DND-41 (cell line): Measurements from ENCODE around the gene SFTA2.

Experiments used
- EZH2 ChIP-seq: IDR thresholded peaks from 3 replicates; pipeline ENCODE4 v1.6.1; 2012; ENCODE audit warnings: borderline replicate concordance, low read depth, mild to moderate bottlenecking, moderate library complexity, low read length, inconsistent platforms; ENCODE audit not compliant: severe bottlenecking
- TF ChIP-seq, protein P1 (sequence below): IDR thresholded peaks from 2 replicates; pipeline ENCODE4 v1.5.1; 2012; ENCODE audit warnings: borderline replicate concordance, low read length, moderate library complexity, mild to moderate bottlenecking; ENCODE audit not compliant: poor library complexity, severe bottlenecking; ENCODE audit errors: extremely low read depth

DNA sequence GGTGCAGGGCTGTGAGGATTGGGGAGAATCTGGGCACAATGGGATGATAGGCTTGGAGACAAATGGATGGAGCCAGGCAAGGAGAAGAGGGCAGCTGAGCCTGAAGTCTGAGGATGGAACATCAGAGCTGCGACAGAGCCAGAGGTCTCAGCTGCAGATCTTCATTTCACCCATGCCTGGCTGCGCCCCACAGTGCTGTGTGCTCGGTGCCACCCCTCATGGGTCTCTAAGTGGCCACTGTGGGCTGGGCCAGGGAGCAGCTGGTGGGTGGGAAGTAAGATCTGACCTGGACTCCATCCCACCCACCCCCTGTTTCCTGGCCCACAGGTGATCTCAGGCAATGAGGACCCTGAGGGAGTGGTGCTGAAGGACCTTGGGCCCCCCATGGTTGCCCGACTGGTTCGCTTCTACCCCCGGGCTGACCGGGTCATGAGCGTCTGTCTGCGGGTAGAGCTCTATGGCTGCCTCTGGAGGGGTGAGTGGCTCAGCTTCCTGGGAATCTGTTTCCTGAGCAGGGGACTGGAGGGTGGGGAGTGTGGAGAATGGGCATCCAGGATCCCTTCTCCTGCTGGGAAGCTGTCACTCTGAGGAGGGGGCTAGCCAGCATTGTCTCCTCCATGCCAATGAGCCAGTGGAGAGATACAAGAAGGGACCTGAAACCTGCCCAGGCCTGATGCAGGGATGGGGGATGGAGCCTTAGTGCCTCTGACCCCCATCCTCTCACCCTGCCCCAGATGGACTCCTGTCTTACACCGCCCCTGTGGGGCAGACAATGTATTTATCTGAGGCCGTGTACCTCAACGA, 41.1 kb downstream of the SFTA2 start:
- TF ChIP-seq EZH2, result no peak
- TF ChIP-seq, protein P1, sequence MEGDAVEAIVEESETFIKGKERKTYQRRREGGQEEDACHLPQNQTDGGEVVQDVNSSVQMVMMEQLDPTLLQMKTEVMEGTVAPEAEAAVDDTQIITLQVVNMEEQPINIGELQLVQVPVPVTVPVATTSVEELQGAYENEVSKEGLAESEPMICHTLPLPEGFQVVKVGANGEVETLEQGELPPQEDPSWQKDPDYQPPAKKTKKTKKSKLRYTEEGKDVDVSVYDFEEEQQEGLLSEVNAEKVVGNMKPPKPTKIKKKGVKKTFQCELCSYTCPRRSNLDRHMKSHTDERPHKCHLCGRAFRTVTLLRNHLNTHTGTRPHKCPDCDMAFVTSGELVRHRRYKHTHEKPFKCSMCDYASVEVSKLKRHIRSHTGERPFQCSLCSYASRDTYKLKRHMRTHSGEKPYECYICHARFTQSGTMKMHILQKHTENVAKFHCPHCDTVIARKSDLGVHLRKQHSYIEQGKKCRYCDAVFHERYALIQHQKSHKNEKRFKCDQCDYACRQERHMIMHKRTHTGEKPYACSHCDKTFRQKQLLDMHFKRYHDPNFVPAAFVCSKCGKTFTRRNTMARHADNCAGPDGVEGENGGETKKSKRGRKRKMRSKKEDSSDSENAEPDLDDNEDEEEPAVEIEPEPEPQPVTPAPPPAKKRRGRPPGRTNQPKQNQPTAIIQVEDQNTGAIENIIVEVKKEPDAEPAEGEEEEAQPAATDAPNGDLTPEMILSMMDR, result no peak
